AG04450 (cell line): ENCODE measurements around the gene ABCD1. TPM values are rescaled to one million over a fixed set of nuclear protein-coding genes. Genes with fewer than 3 reads are reported as not detected.

Source experiments
- CTCF ChIA-PET: fragments of 300-600, 350-600 bp; formaldehyde crosslinking; extraction: SDS; loops from one replicate; lab custom pipeline; 2022; ENCODE audit warnings: antibody characterized with exemption, inconsistent platforms; lab: Charles Lee
- POLR2A ChIA-PET: fragments of 350-600 bp; formaldehyde crosslinking; extraction: SDS; loops from one replicate; lab custom pipeline; 2021; ENCODE audit warnings: antibody characterized with exemption, inconsistent platforms; lab: Yijun Ruan, JAX
- DNase-seq: peaks from one replicate; pipeline ENCODE4 v3.0.0-alpha.2; 2011; ENCODE audit warnings: low read depth, low spot score
- H3K27ac ChIP-seq: one replicate; pipeline ENCODE4 v1.5.1; 2012; ENCODE audit warnings: low read depth, low read length, control low read depth
- H3K27me3 ChIP-seq: one replicate; pipeline ENCODE4 v1.6.0; 2012; ENCODE audit warnings: low read length; ENCODE audit not compliant: control insufficient read depth, insufficient read depth
- H3K4me3 ChIP-seq: 2 replicates; pipeline ENCODE4 v1.5.1; 2011; ENCODE audit warnings: mild to moderate bottlenecking, low read depth, low read length, control low read depth
- H3K9me3 ChIP-seq: 2 replicates; pipeline ENCODE4 v1.5.1; 2012; ENCODE audit warnings: low read length; ENCODE audit not compliant: control insufficient read depth, insufficient read depth
- CTCF ChIP-seq: IDR thresholded peaks from 2 replicates; pipeline ENCODE4 v1.5.1; 2011; ENCODE audit warnings: low read depth, low read length, control low read depth, inconsistent platforms
- polyA plus RNA-seq: library from polyadenylated mRNA; depleted of rRNA; stranded (reverse); fragments of >200 nt; gene quantifications from 2 replicates; pipeline ENCODE4 v1.2.3, GENCODE V29; 2011

ABCD1 gene
- polyA plus RNA-seq, 1 experiment = 4.2 TPM

- Histone ChIP-seq H3K4me3 (no peak overlapping the region), H3K27ac (no peak overlapping the region), H3K9me3 (no peaks in the 10 kb centered on the region), H3K27me3 (peaks cover 4% of the 10 kb centered on the region)
- no peak for DNase-seq
- CTCF ChIA-PET = interaction anchor here (0.7 to 1.7 kb wide), 2 partner anchors 9 to 198 kb away, joined by 6 to 8 read pairs; partner anchors contain the start of gene PLXNB3
- POLR2A ChIA-PET = interaction anchor here (0.6 kb wide), 1 partner anchor 203 kb away, joined by 3 read pairs; no protein-coding TSS in a partner anchor
- TF ChIP-seq CTCF = no peak
These were observed 30.5 kb downstream of the ABCD1 start for GRCh38 chrX:153755136-153755535.

- Histone ChIP-seq H3K27me3 (no peaks in the 10 kb centered on the region), H3K4me3 (no peak overlapping the region), H3K9me3 (no peaks in the 10 kb centered on the region), H3K27ac (no peak overlapping the region)
- no peak for DNase-seq
- ChIA-PET CTCF (no interaction called here), POLR2A (no interaction called here)
- TF ChIP-seq CTCF = no peak
These were observed 37.2 kb downstream of the ABCD1 start for GRCh38 chrX:153761863-153762262.

GRCh38 chrX:153762626-153763173, 38.0 kb downstream of the ABCD1 start:
- Histone ChIP-seq H3K4me3 (no peak overlapping the region), H3K27ac (no peak overlapping the region), H3K9me3 (no peaks in the 10 kb centered on the region), H3K27me3 (no peaks in the 10 kb centered on the region)
- DNase-seq = no peak
- ChIA-PET POLR2A (no interaction called here), CTCF (interaction anchor here (0.8 to 2.5 kb wide), 5 partner anchors 35 to 190 kb away, joined by 3 to 33 read pairs (median 5); no protein-coding TSS in a partner anchor)
- TF ChIP-seq CTCF = no peak

- ChIA-PET POLR2A (no interaction called here), CTCF (interaction anchor here (0.6 to 2.5 kb wide), 7 partner anchors 8 to 291 kb away, joined by 3 to 33 read pairs (median 6); no protein-coding TSS in a partner anchor)
- TF ChIP-seq CTCF = no peak
- Histone ChIP-seq H3K27ac (no peak overlapping the region), H3K27me3 (no peaks in the 10 kb centered on the region), H3K9me3 (no peaks in the 10 kb centered on the region), H3K4me3 (no peak overlapping the region)
- DNase-seq = no peak
These were observed 38.8 kb downstream of the ABCD1 start for GRCh38 chrX:153763298-153763932.

- CTCF ChIA-PET = interaction anchor here (0.6 to 2.5 kb wide), 6 partner anchors 9 to 292 kb away, joined by 3 to 33 read pairs (median 6); no protein-coding TSS in a partner anchor
- peak; percentile 75 for TF ChIP-seq CTCF
- Histone ChIP-seq H3K27me3 (no peaks in the 10 kb centered on the region), H3K9me3 (no peaks in the 10 kb centered on the region), H3K27ac (no peak within 1 kb of the TSS), H3K4me3 (peak within 1 kb of the TSS; percentile 59)
- POLR2A ChIA-PET = no interaction called here
- DNase-seq = peak; percentile 21
These were observed 39.5 kb downstream of the ABCD1 start, which contains the start of gene PLXNB3 for GRCh38 chrX:153763989-153764755. Gene PLXNB3 (plus strand): TSS chrX:153764249. CDS start chrX:153765536, 1,287 bp downstream.
